HG02840 (cell line): ENCODE results near the gene SNAPC1.
A peak's percentile ranks its signal among the peaks of the same experiment; 100 is the strongest.
"Not testable (repeated sequence)": the region's sequence is repeated elsewhere in the genome, so short reads cannot be mapped to it uniquely, and the experiment has no call there.

Experiments used
- ATAC-seq: cut with Tn5 transposase; IDR thresholded peaks from one replicate; pipeline ENCODE4 v1.9.1; 2021; ENCODE audit warnings: mild to moderate bottlenecking, moderate library complexity, moderate number of reproducible peaks; ENCODE audit not compliant: unreplicated experiment, low FRiP score

Gene SNAPC1

GRCh38 chr14:61761959-61762786, at the start of gene SNAPC1:
Gene SNAPC1, plus strand, starts transcription at chr14:61762420. Its CDS starts 41 bp downstream, at chr14:61762461.
- peak; percentile 99 for ATAC-seq

- no peak for ATAC-seq
Observed at GRCh38 chr14:61713724-61714437, 48.3 kb upstream of the SNAPC1 start.

- no peak for ATAC-seq
Observed at GRCh38 chr14:61716956-61717355, 45.3 kb upstream of the SNAPC1 start.

- no peak for ATAC-seq
Observed at GRCh38 chr14:61718039-61718438, 44.2 kb upstream of the SNAPC1 start.

GRCh38 chr14:61719344-61720293, 42.6 kb upstream of the SNAPC1 start:
- no peak for ATAC-seq

- ATAC-seq = no peak
Observed at GRCh38 chr14:61720294-61720661, 41.9 kb upstream of the SNAPC1 start.

GRCh38 chr14:61720741-61721140, 41.5 kb upstream of the SNAPC1 start:
- ATAC-seq = no peak

GRCh38 chr14:61724133-61724532, 38.1 kb upstream of the SNAPC1 start:
- ATAC-seq = no peak

GRCh38 chr14:61726778-61727658, 35.2 kb upstream of the SNAPC1 start:
- no peak for ATAC-seq

- ATAC-seq = no peak
Observed at GRCh38 chr14:61730756-61731373, 31.4 kb upstream of the SNAPC1 start.

GRCh38 chr14:61733972-61734371, 28.2 kb upstream of the SNAPC1 start:
- no peak for ATAC-seq

GRCh38 chr14:61736751-61737150, 25.5 kb upstream of the SNAPC1 start:
- ATAC-seq = no peak

- no peak for ATAC-seq
Observed at GRCh38 chr14:61737915-61738314, 24.3 kb upstream of the SNAPC1 start.

- no peak for ATAC-seq
Observed at GRCh38 chr14:61739133-61739532, 23.1 kb upstream of the SNAPC1 start.

GRCh38 chr14:61742371-61742770, 19.8 kb upstream of the SNAPC1 start:
- no peak for ATAC-seq

GRCh38 chr14:61744238-61744637, 18.0 kb upstream of the SNAPC1 start:
- no peak for ATAC-seq

- ATAC-seq = not testable (repeated sequence)
Observed at GRCh38 chr14:61746346-61746745, 15.9 kb upstream of the SNAPC1 start.

GRCh38 chr14:61746881-61747280, 15.3 kb upstream of the SNAPC1 start:
- no peak for ATAC-seq

GRCh38 chr14:61747342-61747741, 14.9 kb upstream of the SNAPC1 start:
- no peak for ATAC-seq
